ENCODE results near the gene KAT7.

KAT7 gene

DNA sequence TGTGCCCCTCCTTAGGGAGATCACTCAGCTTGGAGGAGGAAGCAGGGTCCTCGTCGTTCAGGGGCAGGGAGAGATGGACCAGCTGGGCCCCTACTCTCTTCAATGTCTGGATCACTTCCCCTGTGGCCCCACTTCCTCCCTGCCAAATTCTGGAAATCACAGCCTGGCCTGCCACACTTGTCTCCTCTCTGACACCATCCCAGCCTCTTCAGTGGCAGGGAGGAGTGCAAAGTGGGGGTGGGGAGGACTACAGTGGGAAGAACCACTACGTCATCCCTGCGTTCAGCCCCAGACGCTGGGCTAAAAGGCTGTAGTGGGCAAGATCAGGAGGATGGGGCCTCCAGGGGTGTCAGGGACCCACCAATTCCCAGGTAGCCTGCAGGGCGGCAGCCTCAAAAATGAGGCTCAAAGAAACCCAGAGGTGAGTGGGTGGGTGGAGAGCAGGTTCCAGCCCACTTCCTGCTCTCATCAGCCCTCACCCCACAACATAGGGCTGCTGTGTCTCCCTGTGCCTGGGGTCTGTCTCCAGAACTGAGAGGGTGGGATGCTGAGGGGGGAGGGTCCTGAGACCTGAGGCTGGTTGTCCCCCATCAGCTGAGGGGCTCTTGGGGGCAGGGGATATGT is 84.4 kb downstream of the KAT7 start:
- DNase-seq (ENCODE audit: low read depth), result no peak

DNA sequence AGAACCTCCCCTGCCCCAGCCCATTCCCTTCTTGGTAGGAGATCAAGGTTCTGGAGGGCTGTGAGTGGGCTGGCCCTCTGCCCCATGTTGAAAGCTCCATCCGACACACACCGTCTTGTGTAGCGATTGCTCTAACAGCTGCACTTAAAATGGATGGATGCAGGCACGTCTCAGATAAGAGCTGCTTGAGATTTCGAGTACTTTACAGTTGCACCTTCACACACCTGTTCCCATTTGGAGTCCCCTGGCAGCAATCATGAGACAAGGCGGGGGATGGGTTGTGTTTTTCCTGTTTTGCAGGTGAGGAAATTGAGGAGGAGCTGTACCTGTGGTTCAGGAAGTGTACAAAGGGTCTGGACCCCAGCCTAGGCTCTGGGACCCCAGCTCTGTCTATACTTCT is 85.0 kb downstream of the KAT7 start:
- no peak for DNase-seq (ENCODE audit: low read depth)

DNA sequence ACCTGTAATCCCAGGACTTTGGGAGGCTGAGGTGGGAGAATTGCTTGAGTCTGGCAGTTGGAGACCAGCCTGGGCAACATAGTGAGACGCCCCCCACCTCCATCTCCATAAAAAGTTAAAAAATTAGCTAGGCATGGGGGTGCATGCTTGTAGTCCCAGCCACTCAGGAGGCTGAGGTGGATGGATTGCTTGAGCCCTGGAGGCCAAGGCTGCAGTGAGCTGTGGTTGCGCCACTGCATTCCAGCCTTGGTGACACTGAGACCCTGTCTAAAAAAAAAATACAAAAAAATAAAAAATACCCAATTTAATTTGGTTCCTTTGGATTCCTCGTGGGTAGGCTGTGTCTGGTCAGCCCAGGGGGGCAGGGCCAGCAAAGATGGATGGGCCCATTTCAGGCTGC is 85.4 kb downstream of the KAT7 start:
- DNase-seq (ENCODE audit: low read depth), result no peak

DNA sequence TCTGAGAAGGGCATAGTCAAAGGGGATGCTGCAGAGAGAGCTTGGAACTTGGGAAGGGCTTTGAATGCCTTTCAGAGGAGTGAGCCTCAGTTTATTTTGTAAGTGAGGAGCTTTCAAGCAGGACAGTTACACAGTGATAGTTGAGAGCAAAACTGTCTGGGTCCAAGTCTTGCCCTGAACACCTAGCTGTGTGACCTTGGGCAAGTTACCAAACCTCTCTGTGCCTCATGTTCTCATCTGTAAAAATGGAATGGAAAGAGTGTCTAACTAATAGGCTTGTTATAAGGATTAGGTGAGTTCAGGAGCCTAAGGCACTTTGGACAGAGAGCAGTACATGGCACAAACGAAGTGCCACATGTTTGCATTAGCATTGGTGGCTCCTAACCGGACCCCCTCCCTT is 86.4 kb downstream of the KAT7 start:
- DNase-seq (ENCODE audit: low read depth), result no peak

DNA sequence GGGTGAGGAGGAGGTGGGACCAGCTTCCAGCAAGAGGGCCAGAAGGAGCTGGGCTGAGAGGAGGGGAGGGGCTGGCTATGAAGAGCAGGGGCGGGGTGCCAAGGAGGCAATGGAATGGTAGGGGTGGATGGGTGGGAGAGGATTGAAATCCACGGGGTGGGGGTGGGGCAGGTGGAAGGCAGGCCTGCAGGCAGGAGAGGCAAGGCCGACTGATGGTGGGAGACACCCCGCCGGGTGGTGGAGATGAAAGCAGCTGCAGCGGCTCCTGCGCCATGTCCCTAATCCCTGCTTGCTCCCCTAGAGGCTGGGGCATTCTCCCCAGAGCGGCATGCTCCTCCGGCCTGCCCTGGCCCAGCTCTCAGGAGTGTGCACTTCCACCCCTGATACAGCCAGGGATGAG is 87.2 kb downstream of the KAT7 start:
- DNase-seq (ENCODE audit: low read depth), result no peak

DNA sequence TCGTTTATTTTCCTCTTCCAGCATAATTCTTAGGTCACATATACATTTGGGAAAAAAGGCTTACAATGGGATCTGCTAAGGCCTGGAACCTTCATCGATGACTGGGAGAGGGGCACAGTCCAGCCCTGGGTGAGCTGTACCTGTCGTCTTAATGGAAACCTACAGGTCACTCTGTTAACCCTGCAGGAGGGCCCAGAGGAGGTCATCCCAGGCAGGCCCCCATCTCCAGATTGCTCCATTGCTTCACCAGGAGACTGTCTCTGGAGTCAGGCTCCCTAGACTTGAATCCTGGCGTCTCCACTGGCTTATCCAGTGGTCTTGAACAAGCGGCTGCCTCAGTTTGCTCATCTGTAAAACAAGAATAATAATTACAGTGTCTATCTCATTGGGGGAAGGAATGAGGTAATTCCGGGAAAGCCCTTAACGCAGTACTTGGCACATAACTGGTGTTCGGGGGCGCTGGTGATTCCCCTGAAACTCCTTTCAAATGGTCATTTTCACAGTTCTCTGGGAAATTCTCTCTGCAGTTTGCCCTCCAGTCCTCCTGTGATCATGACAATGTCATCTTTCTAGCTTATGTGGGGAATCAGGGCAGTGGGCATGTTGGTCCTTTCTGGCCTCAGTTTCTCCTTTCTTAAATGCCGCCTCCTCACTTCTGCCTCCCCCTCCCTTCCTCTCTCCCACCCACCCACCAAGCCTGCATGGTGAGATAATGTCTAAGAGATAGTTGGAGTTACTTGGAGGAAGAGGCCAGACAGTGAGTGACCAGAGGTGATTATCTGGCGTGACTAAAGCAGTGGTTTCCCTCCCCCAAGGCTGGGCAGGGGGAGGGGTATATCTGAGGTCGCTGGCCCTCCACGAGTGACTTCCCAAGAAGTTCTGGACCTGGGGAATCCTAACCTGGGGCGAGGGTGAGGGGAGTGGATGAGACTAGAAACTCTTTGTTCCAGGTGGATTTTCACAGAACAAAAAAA is 90.7 kb downstream of the KAT7 start:
- DNase-seq (ENCODE audit: low read depth), result no peak

DNA sequence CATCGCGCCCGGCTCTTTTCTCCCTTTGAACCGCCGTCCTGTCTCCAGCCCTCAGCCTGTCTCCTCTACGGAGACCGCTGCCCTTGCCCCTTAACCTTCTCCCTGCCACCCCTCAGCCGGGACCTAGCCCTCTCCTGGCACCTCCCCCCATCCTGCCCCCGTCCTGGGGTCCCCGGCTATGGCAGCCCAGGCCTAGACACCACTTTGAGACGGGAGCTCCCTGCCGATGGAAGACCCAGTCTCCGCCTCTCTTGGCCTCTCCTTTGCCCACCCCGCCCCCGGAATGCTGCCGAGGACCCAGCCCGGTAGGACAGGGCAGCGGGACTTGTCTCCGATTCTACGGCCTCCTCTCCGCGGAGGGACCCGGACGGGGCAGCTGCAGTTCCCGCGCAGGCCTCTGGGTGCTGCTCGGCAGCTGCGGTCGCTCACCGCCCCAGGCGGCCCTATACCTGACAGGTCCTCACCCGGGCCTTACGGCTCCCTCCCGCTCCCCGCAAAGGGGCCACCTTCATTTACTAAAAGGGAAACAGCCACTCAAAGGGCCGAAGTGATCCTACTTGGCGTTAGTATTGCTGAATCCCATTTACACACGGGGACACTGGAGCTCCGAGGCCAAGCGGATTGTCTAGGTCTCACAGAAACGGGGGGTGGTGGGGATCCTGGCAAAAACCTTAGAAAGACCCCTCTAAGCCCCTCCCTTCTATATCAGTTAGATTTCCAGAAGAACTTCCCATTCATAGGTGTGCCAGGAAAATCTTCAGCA is 92.0 kb downstream of the KAT7 start:
- peak; percentile 42 for DNase-seq (ENCODE audit: low read depth)

DNA sequence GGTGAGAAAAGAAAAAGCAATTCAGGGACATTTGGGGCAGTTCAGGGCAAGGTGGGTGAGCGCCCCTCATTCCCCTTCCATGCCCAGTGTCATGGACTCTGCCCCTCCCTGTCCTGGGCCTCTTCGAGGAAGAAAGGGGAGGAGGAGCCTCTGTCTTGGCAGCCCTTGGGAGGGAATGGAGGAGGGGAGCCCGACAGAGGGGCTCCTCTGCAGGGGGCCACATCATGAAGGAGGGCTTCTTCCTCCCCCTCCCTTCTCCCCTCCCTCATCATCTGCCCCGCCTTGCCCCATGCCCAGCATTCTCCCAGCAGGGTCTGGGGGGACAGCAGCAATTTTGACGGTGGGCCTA is 92.5 kb downstream of the KAT7 start:
- no peak for DNase-seq (ENCODE audit: low read depth)

DNA sequence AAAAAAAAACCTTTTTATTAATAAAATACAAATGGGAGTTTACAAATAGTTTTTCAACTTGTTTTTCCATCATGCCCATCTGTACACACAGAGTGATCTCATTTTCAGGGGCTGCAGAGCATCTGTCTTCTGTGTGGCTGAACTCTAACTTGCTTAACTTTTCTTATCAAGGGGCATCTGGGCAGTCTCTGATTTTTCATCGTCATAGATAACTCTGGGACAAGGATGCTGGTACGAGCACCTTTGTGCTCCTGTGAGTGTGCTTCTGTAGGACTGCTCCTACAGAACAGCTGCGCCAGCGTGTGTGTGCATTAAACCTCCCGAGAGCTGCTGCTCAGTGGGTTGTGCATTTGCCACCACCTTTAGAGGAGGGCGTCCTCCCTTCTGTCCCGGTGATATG is 94.0 kb downstream of the KAT7 start:
- DNase-seq (ENCODE audit: low read depth), result no peak

All from fibroblast of gingiva (primary cell).